Tibial nerve (tissue), 4 donors: ENCODE results near the gene METTL17.

ENCODE experiments used
- EP300 ChIP-seq, 2 donors: sonication (generic); formaldehyde crosslinking; IDR thresholded peaks; one replicate each; pipeline ENCODE4 v1.6.1; 2017; ENCODE audit warnings: antibody characterized with exemption in 2 of 2, mild to moderate bottlenecking in 1 of 2
- POLR2A ChIP-seq, 2 donors: fragments of 450-650 bp; IDR thresholded peaks; one replicate each; pipeline ENCODE4 v1.6.1; 2017; ENCODE audit warnings: antibody characterized with exemption in 2 of 2, mild to moderate bottlenecking in 2 of 2, moderate library complexity in 2 of 2
- TF ChIP-seq, protein P1 (sequence below), 5 experiments: fragments of 200-600 bp in 3 of 5; fragments of 450-650 bp in 2 of 5; sonication (generic) in 3 of 5; IDR thresholded peaks; one replicate each; pipeline ENCODE4 v1.5.1; 2016 to 2019; ENCODE audit warnings: antibody characterized with exemption in 5 of 5, mild to moderate bottlenecking in 3 of 5, moderate library complexity in 2 of 5

DNA sequence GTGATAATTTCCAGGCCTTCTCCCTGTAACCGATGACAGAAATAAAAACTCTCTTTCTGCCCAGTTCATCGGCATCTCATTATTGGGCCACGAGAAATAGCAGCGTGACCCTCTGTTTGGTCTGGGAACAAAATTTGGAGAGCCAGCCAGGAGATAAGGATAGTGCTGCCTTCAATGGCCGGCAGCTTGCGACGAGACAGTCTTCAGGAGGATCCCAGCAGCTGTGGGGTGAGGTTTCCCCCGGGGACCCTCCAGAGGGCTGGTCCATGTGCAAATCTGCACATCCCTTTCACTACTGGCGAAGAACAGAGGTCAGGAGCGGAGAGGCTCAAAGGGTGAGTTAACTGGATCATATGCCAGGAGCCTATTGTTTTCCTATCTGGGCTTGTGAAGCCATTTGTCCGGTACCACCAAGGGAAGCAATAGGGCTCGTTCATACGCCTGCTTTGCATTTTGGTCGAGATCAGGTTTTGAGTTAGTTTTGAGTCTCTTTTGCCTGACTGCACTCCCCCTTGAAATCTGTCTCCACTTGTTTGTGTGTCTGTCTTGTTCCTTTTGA is 14.1 kb downstream of the METTL17 start:
- TF ChIP-seq, protein P1, sequence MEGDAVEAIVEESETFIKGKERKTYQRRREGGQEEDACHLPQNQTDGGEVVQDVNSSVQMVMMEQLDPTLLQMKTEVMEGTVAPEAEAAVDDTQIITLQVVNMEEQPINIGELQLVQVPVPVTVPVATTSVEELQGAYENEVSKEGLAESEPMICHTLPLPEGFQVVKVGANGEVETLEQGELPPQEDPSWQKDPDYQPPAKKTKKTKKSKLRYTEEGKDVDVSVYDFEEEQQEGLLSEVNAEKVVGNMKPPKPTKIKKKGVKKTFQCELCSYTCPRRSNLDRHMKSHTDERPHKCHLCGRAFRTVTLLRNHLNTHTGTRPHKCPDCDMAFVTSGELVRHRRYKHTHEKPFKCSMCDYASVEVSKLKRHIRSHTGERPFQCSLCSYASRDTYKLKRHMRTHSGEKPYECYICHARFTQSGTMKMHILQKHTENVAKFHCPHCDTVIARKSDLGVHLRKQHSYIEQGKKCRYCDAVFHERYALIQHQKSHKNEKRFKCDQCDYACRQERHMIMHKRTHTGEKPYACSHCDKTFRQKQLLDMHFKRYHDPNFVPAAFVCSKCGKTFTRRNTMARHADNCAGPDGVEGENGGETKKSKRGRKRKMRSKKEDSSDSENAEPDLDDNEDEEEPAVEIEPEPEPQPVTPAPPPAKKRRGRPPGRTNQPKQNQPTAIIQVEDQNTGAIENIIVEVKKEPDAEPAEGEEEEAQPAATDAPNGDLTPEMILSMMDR (IDR thresholded peaks at IDR 0.05) = no peak
- TF ChIP-seq POLR2A (IDR thresholded peaks at IDR 0.05) (no peak), EP300 (IDR thresholded peaks at IDR 0.05) (no peak)
